HG02852 (cell line): Measurements from ENCODE around the gene PRKCE.

Source experiments
- ATAC-seq: cut with Tn5 transposase; IDR thresholded peaks from one replicate; pipeline ENCODE4 v1.9.1; 2021; ENCODE audit warnings: mild to moderate bottlenecking, moderate library complexity; ENCODE audit not compliant: unreplicated experiment

Gene PRKCE

DNA sequence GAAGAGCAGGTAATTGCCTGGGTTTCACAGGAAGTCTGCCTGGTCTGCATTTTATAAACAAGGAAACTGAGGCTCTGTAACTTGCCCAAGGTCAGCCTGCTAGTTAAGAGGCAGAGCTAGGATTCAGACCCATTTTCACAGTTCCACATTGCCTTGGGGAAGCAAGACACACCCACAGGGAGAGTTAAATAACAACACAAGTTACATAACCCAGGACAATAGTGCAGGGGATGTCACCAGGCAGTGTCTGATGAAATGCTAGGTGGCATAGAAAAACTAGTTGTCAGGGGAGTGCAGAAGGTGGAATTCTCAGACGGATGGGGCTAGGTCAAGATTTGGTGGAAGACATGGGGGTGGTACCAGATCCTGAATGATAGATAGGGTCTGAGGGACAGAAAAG lies 69.7 kb downstream of the PRKCE start:
- ATAC-seq: no peak

- ATAC-seq: no peak
Observed at GRCh38 chr2:45722477-45722876, 71.0 kb downstream of the PRKCE start.

- no peak for ATAC-seq
Observed at GRCh38 chr2:45723857-45724256, 72.4 kb downstream of the PRKCE start.

- ATAC-seq: no peak
Observed at GRCh38 chr2:45724335-45724734, 72.9 kb downstream of the PRKCE start.

- ATAC-seq: no peak
Observed at GRCh38 chr2:45725731-45726130, 74.3 kb downstream of the PRKCE start.

DNA sequence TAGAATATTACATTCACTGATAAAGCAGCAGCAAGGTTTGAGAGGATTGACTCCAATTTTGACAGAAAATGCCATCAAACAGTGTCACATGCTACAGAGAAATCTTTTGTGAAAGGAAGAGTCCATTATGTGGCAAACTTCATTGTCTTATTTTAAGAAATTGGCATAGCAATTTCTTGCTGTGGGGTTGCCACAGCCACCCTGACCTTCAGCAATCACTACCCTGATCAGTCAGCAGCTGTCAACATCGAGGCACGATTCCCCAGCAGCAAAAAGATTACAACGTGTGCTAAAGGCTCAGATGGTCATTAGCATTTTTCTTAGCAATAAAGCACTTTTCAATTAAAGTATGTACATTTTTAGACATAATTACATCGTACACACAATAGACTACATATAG lies 74.7 kb downstream of the PRKCE start:
- ATAC-seq: no peak

GRCh38 chr2:45728458-45728942 lies 77.0 kb downstream of the PRKCE start:
- ATAC-seq: peak; percentile 81

GRCh38 chr2:45729753-45730512 lies 78.5 kb downstream of the PRKCE start:
- ATAC-seq: peak; percentile 46

- ATAC-seq: no peak
Observed at GRCh38 chr2:45731141-45731540, 79.7 kb downstream of the PRKCE start.

- no peak for ATAC-seq
Observed at GRCh38 chr2:45732436-45732835, 81.0 kb downstream of the PRKCE start.

- no peak for ATAC-seq
Observed at GRCh38 chr2:45732946-45733345, 81.5 kb downstream of the PRKCE start.

DNA sequence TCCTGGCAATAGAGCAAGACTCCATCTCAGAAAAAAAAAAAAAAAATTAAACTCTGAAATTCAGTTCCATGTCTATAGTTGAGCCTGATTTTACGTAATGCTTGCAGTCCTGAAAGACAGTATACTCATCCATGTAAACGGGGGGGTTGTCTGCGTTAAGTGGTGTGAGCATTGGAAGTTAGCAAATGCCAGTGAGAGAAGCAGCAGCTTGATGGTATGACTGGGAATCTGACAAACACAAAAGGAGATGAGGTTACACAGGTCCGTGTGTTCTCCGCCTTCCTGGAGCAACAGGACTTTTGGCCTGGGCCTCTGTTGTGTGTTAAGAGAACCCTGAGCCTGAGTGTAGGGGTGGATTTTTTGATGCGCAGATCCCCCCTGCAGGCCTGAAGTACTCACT lies 82.9 kb downstream of the PRKCE start:
- ATAC-seq: no peak

GRCh38 chr2:45734952-45735351 lies 83.5 kb downstream of the PRKCE start:
- ATAC-seq: no peak

- ATAC-seq: no peak
Observed at GRCh38 chr2:45736757-45737704, 85.6 kb downstream of the PRKCE start.

DNA sequence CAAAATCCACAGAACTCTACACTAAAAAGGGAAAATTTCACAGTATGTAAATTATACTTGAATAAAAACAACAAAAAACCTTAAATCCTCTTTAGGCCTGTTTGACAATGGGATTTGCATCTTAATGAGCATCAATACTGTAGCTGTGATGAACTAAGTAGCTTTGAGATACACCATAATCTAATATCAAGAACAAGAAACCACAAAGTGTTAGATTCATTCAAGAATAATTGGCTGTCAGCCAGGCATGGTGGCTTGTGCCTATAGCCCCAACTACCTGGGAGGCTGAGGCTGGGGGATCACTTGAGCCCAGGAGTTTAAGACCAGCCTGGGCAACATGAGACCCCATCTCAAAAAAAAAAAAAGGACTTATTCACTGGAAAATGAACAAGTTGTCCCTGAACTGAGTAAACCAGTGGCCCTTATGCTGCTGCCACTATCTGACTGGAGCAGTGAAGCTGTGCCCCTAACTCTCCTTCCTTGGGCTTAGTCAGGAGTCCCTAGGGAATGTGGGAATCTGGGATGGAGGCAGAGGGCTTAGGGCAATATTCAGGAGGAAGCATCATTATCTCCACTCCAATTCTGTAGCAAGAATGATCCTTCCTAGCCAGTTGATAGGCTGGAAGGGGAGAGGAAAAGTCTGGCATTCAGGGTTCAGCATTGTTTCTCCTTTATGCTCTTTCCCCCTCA lies 88.5 kb downstream of the PRKCE start:
- no peak for ATAC-seq

DNA sequence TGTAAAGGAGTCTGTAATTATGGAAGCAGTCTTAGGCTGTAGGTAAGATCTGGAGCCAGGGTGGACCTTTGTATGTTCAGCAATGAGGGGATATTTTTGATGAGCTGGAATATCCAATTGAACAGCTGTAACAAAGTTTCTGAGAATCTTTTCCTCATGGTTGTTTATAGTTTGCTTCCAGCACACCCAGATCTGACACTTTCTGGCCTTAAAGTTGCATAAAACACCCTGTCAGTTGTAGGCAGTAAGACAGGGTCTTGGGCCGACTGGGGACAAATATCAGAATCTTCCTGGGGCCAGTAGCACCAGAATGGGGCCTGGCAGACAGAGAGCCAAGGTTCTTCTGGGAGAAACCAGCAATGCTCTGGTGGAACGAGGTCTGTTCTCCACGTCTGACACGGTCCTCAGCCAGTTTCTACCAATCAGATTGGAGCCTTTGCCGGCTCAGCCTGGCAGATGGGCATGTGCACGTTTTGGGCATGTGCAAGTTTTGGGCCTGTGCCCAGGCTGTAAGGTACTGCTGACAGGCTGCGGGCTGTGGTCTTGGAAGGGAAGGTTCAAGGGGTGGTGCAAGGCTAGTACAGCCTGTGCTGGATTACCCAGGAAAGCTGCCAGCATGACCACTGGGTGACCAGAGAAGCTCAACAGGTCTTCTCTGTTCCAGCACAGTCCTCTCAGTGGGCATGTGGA lies 89.8 kb downstream of the PRKCE start:
- no peak for ATAC-seq

DNA sequence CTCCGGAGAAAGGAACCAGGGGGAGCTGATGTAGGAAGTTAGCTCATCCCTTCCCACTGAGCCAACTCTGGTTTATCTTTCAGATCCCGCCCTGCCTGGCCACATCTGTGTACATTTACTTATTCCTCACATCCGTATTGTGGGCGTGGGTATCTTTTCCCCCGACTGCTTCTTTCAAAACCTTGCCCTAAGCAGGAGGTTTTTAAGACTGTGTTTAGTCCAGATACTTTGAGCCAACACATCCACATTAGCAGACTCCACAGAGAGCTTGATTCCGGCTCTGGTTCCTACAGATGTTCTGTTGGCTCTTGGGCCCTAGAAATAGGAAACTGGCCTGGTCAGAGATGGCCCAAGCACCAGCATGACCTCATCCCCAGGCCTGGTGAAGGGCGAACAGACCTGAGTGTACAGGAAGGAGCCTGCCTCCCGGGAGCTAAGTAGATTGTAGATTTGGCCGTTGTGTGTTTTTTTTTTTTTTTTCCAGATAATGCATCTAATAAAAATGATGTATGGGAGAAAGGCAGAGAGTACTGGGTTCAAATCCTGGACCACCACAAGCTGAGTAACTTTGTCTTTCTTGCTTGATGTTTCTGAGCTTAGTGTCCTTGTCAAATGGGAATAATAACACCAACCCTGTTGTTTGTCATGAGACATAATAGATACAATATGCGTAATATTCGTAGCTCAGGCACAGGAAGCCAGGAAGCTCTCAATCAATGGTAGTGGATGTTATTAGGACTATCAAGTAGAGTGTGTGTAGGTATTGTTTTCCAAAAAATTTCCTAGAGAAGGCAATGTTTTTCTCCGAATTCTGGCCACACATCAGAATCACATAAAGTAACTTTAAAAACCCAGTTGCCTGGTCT lies 92.3 kb downstream of the PRKCE start:
- ATAC-seq: no peak

- no peak for ATAC-seq
Observed at GRCh38 chr2:45745231-45745630, 93.8 kb downstream of the PRKCE start.

GRCh38 chr2:45746888-45747287 lies 95.4 kb downstream of the PRKCE start:
- ATAC-seq: no peak

DNA sequence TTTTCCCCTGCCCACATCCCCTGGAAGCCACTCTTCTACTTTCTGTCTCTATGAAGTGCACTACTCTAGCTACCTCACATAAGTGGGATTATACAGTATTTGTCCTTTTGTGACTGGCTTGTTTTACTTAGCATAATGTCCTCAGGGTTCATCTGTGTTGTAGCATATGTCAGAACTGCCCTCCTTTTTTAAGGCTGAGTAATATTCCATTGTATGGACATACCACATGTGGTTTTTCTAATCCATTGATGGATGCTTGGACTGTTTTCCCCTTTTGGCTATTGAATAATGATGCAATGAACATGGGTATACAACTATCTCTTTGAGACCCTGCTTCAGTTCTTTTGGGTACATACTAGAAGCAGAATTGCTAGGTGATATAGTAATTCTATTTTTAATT lies 95.9 kb downstream of the PRKCE start:
- ATAC-seq: no peak
